Right cardiac atrium (tissue), 5 donors: ENCODE results near the gene ABCC6. TPM values are rescaled to one million over a fixed set of nuclear protein-coding genes. Genes with fewer than 3 reads are reported as not detected.

ENCODE experiments used
- ATAC-seq, 2 donors: fragments of 200-7000 bp; cut with Tn5 transposase; one replicate each; pipeline versions ENCODE4 v1.8.0 to v1.9.1; 2020; ENCODE audit warnings: moderate library complexity in 2 of 2, mild to moderate bottlenecking in 1 of 2
- DNase-seq, 3 donors: peaks; one replicate each; pipeline ENCODE4 v3.0.0-alpha.2; 2020
- H3K27ac ChIP-seq: one replicate; pipeline ENCODE4 v1.5.1; 2013; ENCODE audit warnings: mild to moderate bottlenecking, low read length, control low read depth, moderate library complexity
- H3K27me3 ChIP-seq: one replicate; pipeline ENCODE4 v1.6.1; 2013; ENCODE audit not compliant: control insufficient read depth, insufficient read depth
- H3K4me1 ChIP-seq: one replicate; pipeline ENCODE4 v1.6.1; 2013; ENCODE audit warnings: low read length; ENCODE audit not compliant: control insufficient read depth, insufficient read depth
- H3K4me3 ChIP-seq: one replicate; pipeline ENCODE4 v1.5.1; 2013; ENCODE audit warnings: low read length, control low read depth
- H3K9me3 ChIP-seq: one replicate; pipeline ENCODE4 v1.6.1; 2013; ENCODE audit warnings: low read length; ENCODE audit not compliant: control insufficient read depth
- WGBS: extraction: QIAGEN DNeasy Blood & Tissue Kit; methylation state at CpG from one replicate; pipeline ENCODE4 v1.1.7; 2013; 5-methylcytosine and 5-hydroxymethylcytosine counted together
- intact Hi-C, 4 donors: fragments of 100-400 bp; cut with DNase I; formaldehyde crosslinking; loops; one replicate each; pipeline versions ENCODE4 v1.11.0 to v1.14.0; 2022 to 2023
- polyA plus RNA-seq: library from polyadenylated mRNA; stranded (reverse); fragments of 200-250 nt; gene quantifications from one replicate; pipeline ENCODE4 v1.2.3, GENCODE V29; 2013
- total RNA-seq, 4 donors: library from RNA; stranded (reverse); fragmentation: NEBNext Ultra II Directional; extraction: Animal tissue kit (Norgen Biotek cat#: 25700); gene quantifications; one replicate each; pipeline ENCODE4 v1.2.1, GENCODE V29; 2021
- donor health status: healthy with polysubstance abuse.
- donor health status: DM: no; HTN: yes; CAD: no.
- donor health status: DM: no; HTN: no; CAD: no.
- donor health status: DM: no; HTN: yes; CAD: no; lungs with severe emphysema.
- donor health status: DM: yes; HTN: yes; CAD: no.

ABCC6 gene
- total and polyA plus RNA-seq, 5 donors = 2.9 to 7.7 (median 5.4) TPM

DNA sequence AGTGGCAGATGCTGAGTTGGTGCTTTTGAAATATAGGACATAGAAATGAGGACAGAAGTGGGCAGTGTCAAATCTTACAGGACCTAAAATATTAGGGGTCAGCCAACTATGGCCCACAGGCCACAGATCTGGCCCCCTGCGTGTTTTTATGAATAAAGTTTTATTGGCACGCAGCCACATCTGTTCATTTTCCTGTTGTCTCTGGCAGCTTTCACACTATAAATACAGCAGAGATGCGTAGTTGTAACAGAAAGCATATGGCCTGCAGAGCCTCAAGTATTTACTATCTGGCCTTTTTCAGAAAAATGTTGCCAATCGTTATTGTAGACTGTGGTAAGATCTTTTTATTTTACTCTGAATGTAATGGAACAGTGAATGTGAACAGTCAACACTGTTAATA lies 82.8 kb downstream of the ABCC6 start:
- 80% methylated on average over 4 of the region's 4 CpGs for WGBS
- intact Hi-C loops = no loop called here
- H3K27me3 ChIP-seq = no peaks in the 10 kb centered on the region

DNA sequence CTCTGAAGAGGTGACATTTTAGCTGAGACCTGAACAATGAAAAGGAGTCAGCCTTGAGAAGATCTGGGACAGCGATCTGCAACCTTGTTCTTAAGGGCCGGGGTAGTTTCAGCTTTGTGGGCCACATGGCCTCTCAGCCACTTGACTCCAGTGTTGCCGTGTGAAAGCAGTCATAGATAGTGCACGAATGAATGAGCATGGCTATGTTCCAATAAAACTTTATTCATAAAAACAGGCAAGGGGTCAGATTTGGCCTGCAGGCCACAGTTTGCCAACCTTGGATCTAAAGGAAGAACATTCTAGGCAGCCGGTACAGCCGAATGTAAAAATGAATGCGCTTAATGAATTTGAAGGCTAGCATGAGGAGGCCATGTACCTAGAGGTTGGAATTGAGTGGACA lies 83.5 kb downstream of the ABCC6 start:
- H3K4me3 ChIP-seq = no peak overlapping the region
- H3K4me1 ChIP-seq = no peaks in the 10 kb centered on the region
- no peaks in the 10 kb centered on the region for H3K9me3 ChIP-seq
- WGBS = 93% methylated on average over 7 of the region's 7 CpGs
- ATAC-seq (no peak), DNase-seq (no peak)
- intact Hi-C loops = no loop called here
- no peak overlapping the region for H3K27ac ChIP-seq
- H3K27me3 ChIP-seq = no peaks in the 10 kb centered on the region

More for the DNA sequence above, 82.8 kb downstream of the ABCC6 start:
- no peaks in the 10 kb centered on the region for H3K9me3 ChIP-seq
- H3K27ac ChIP-seq = no peak overlapping the region
- DNase-seq = no peak
- no peak overlapping the region for H3K4me3 ChIP-seq
- no peaks in the 10 kb centered on the region for H3K4me1 ChIP-seq
- no peak for ATAC-seq

DNA sequence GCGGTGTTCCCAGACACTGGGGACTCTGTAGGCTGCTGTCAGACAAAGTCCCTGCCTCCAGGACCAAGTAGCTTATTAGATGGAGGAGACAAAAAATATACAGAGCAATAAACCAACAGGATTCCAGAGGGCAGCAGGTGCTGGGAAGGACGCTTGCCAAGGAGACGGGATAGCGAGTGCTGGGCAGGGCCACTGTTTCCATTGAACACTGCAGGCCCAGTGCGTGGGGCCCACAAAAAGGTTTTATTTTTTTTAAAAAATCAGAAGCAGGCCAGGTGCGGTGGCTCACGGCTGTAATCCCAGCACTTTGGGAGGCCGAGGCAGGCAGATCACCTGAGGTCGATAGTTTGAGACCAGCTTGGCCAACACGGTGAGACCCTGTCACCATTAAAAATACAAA lies 84.2 kb downstream of the ABCC6 start:
- intact Hi-C loops = no loop called here
- H3K27ac ChIP-seq = no peak overlapping the region
- no peaks in the 10 kb centered on the region for H3K27me3 ChIP-seq
- no peaks in the 10 kb centered on the region for H3K4me1 ChIP-seq
- no peak for DNase-seq
- WGBS = 98% methylated on average over 10 of the region's 10 CpGs
- H3K4me3 ChIP-seq = no peak overlapping the region
- H3K9me3 ChIP-seq = no peaks in the 10 kb centered on the region
- ATAC-seq = no peak

DNA sequence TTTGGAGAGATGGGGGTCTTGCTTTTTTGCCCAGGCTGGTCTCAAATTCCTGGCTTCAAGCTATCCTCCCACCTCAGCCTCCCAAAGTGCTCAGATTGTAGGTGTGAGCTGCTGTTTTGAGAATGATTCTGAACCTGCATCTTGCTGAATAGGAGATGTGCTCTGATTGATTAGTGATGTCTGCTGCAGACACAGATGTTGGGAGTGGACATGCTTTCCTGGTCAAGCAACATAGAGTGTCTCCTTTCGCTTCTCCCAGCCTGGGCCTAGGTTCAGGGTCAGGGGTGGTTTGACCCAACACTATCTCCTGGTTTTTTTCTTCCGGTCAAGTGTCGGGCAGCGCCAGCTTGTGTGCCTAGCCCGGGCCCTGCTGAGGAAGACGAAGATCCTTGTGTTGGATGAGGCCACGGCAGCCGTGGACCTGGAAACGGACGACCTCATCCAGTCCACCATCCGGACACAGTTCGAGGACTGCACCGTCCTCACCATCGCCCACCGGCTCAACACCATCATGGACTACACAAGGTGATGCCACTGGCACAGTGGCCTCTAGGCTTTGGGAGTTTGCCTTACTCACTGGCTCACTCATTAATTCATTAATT lies 85.2 kb downstream of the ABCC6 start:
- H3K9me3 ChIP-seq = no peaks in the 10 kb centered on the region
- no peaks in the 10 kb centered on the region for H3K4me1 ChIP-seq
- 97% methylated on average over 15 of the region's 15 CpGs for WGBS
- H3K27me3 ChIP-seq = no peaks in the 10 kb centered on the region
- DNase-seq (no peak), ATAC-seq (no peak)
- no peak overlapping the region for H3K4me3 ChIP-seq
- intact Hi-C loops = no loop called here
- no peak overlapping the region for H3K27ac ChIP-seq

DNA sequence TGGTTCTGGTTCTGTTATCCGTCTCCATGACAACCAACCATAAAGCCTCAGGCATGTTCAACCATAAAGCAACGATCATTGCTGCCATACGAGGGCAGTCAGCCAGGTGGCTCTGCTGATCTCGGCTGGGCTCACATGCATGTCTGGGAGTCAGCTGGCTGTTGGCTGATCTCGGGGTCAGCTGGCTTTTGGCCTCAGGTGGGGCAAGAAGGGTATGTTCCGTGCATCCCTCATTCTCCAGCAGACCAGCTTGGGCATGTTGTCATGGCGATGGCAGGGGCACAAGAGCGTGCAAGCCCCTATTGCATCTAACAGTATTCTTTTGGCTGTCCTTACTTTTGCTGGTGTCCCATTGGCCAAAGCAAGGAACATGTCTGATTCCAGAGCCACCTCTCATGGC lies 86.2 kb downstream of the ABCC6 start:
- Histone ChIP-seq H3K9me3 (no peaks in the 10 kb centered on the region), H3K4me3 (no peak overlapping the region), H3K27ac (no peak overlapping the region), H3K4me1 (no peaks in the 10 kb centered on the region), H3K27me3 (no peaks in the 10 kb centered on the region)
- WGBS = 81% methylated on average over 8 of the region's 8 CpGs
- ATAC-seq (no peak), DNase-seq (no peak)
- intact Hi-C loops = no loop called here

DNA sequence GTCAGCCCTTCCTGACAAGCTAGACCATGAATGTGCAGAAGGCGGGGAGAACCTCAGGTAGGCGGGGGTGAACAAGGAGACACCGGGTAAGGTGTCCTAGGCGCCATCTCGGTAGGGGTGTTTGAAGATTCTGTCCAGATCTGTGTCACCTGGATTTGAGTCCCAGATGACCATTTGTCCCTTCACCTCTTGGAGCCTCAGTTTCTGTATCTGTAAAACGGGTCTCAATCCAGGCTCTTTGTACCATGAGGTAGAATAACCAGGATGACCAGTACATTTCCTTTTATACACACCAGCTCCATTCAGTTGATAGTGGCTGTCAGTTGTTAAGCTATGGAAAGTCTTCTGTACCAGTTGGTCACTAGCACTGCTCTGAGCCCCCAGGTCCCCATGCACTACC lies 86.7 kb downstream of the ABCC6 start:
- WGBS = 98% methylated on average over 6 of the region's 6 CpGs
- DNase-seq = no peak
- ATAC-seq = no peak
- no peak overlapping the region for H3K4me3 ChIP-seq
- H3K4me1 ChIP-seq = no peaks in the 10 kb centered on the region
- H3K27ac ChIP-seq = no peak overlapping the region
- H3K27me3 ChIP-seq = no peaks in the 10 kb centered on the region
- H3K9me3 ChIP-seq = no peaks in the 10 kb centered on the region
- intact Hi-C loops = no loop called here

DNA sequence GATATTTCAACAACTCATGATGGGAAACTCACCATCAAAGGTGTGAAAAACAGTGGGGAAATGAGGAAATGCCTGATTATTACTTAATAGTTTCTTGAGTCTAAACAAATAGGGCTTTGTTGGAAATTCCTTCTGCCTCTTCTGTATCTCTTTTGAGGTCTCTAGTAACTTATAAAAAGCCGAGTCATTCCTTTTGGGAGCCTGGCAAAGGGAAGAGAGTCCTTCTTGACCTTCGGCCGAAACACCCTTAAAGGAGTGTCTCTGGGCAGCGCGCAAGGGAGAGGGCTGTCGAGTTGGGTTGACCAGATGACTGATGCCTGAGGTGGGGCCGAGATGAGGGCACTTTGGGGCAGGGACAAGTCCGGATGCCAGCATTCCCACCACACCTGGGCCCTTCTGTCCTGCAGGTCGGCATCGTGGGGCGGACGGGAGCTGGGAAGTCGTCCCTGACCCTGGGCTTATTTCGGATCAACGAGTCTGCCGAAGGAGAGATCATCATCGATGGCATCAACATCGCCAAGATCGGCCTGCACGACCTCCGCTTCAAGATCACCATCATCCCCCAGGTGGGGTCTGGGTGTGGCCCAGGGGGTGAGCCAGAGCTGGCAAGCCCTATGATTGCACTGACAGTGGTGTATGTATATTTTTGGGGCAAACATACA lies 89.2 kb downstream of the ABCC6 start:
- no peak overlapping the region for H3K27ac ChIP-seq
- no peak overlapping the region for H3K4me3 ChIP-seq
- DNase-seq = no peak
- H3K9me3 ChIP-seq = no peaks in the 10 kb centered on the region
- ATAC-seq = no peak
- intact Hi-C loops = no loop called here
- WGBS = 96% methylated on average over 21 of the region's 21 CpGs
- no peaks in the 10 kb centered on the region for H3K27me3 ChIP-seq
- no peaks in the 10 kb centered on the region for H3K4me1 ChIP-seq

DNA sequence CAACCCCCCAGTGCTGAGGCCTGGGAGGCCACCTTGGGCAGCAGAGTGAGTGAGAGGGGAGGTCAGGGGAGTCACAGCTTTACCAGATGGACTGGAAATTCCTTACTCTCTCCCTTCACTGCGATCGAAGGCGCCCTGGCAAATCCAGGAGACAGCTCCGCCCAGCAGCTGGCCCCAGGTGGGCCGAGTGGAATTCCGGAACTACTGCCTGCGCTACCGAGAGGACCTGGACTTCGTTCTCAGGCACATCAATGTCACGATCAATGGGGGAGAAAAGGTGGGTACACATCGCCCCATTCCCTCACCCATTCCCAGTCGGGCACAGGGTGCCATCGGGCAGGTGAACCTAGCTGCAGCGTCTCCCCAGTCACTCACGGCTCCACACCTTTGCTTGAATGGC lies 91.6 kb downstream of the ABCC6 start:
- Histone ChIP-seq H3K4me1 (no peaks in the 10 kb centered on the region), H3K9me3 (no peaks in the 10 kb centered on the region), H3K4me3 (no peak overlapping the region), H3K27me3 (no peaks in the 10 kb centered on the region), H3K27ac (no peak overlapping the region)
- 96% methylated on average over 15 of the region's 15 CpGs for WGBS
- no peak for ATAC-seq
- intact Hi-C loops = no loop called here
- DNase-seq = no peak

DNA sequence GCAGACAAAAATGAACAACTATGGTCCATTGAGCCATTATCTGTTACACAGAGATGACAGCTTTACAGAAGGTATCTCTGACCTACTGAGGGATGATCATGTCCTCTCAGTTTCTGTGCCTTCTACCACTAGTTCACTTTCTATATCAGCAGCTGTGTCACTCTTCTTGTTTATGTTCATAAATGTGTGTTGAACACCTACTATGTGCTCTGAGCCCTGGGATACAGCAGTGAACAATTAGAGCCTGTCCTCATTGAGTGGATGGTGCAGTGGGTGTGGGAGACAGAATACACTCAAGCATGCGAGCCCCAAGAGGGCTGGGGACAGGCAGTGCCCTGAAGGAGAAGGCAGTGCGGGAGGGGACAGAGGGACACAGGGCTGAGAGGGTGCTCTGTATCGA lies 92.1 kb downstream of the ABCC6 start:
- no peak overlapping the region for H3K27ac ChIP-seq
- H3K27me3 ChIP-seq = no peaks in the 10 kb centered on the region
- DNase-seq = no peak
- 91% methylated on average over 3 of the region's 3 CpGs for WGBS
- H3K4me3 ChIP-seq = no peak overlapping the region
- no peaks in the 10 kb centered on the region for H3K9me3 ChIP-seq
- no peak for ATAC-seq
- intact Hi-C loops = no loop called here
- no peaks in the 10 kb centered on the region for H3K4me1 ChIP-seq

DNA sequence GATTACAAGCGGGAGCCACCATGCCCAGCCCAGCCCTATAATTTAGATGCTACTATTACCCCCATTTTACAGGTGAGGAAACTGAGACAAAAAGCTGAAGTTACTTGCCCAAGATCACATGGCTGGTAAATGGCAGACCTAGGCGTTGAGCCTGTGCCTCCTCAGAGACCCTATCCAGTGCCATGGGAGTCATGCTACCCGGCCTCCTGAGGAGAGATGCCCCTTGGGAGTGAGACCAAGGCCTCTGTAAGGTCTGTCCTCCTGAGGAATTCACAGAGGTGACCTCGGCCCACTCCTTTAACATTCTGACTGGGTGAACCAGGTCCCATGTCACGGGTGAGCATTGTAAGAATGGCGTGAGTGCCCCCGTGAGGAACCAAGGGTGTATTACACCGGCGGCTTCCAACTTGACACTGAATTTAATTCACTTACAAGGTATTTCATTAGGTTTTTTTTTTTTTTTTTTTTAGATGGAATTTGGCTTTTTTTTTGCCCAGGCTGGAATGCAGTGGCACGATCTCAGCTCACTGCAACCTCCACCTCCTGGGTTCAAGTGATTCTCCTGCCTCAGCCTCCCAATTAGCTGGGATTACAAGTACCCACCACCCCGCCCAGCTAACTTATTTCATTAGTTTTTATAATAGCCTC lies 95.7 kb downstream of the ABCC6 start:
- intact Hi-C loops = loop anchor here (5.0 to 10.0 kb wide), 2 partner anchors 250 to 363 kb away; no protein-coding TSS in a partner anchor
- H3K9me3 ChIP-seq = no peaks in the 10 kb centered on the region
- H3K4me1 ChIP-seq = no peaks in the 10 kb centered on the region
- no peaks in the 10 kb centered on the region for H3K27me3 ChIP-seq
- H3K27ac ChIP-seq = no peak overlapping the region
- 34% methylated on average over 11 of the region's 11 CpGs for WGBS
- DNase-seq (peak; percentile 55 to 83 (median 77)), ATAC-seq (peak; percentile 81 to 86)
- H3K4me3 ChIP-seq = no peak overlapping the region

DNA sequence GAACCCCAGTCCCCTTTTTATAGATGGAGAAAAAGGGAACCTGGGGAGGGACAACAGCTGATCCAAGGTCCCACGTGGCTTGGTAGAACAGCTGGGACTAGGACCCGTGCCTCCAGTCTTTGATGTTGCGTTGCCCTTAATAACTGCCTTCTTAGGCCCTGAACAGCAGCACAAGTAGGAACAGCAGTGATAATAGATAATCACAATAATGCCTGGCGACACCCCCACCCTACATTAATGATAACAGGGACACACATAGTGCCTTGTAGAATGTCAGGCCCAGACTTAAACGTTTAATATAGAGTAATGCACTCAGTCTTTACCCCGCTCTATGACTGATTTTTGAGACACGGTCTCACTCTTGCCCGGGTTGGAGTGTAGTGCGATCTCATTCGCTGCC lies 96.4 kb downstream of the ABCC6 start:
- intact Hi-C loops = loop anchor here (5.0 to 10.0 kb wide), 2 partner anchors 250 to 362 kb away; no protein-coding TSS in a partner anchor
- Histone ChIP-seq H3K4me3 (no peak overlapping the region), H3K27me3 (no peaks in the 10 kb centered on the region), H3K9me3 (no peaks in the 10 kb centered on the region), H3K4me1 (no peaks in the 10 kb centered on the region), H3K27ac (no peak overlapping the region)
- ATAC-seq = no peak
- 74% methylated on average over 10 of the region's 10 CpGs for WGBS
- DNase-seq = no peak
